ENCODE measurements around the gene CD22. TPM values are rescaled to one million over a fixed set of nuclear protein-coding genes. Genes with fewer than 3 reads are reported as not detected.
"Not testable (repeated sequence)": the region's sequence is repeated elsewhere in the genome, so short reads cannot be mapped to it uniquely, and the experiment has no call there.

Gene CD22
- polyA plus RNA-seq, 3 donors, result 0.67 to 2.1 (median 0.88) TPM

DNA sequence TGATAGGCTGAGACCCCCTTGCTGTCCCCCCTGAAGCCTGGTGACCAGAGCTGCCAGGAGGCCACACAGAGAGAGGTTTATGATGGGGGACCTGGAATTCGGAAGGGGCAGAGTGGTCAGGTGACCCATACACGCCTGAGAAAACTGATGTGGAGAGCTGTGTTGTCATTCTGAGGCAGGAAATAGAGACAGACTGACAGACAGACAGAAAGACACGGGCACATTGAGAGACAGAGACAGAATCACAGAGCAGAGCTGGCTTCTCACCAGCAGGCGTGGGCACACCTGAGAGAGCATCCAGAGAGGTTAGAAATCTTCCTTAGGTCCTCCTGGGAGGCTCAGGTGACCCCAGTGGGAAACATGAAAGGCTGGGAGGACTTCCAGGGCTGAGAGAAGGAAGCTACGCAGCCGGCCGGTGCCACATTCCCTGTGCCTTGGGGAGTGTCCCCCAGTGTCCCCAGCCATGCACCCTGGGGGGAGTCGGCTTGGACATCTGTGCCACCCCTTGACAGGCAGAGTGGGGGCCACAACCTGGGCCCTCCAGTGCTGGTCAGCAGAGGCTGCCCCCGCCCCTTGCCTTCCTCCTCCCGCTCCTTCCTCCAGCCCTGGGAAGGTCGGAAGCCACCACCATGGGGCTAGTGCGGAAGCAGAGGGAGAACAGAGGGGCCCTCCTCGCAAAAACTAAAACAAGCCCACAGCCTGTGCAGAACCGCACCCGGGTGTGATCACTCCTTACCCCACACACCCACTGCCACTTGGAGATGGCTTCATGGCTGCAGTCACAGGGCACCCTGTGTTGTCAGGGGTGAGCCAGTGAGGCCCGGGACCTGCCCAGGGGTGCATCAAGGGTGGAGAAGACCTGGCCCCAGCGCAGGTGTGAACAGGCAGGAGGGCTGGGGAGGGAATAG, 20.9 kb downstream of the CD22 start:
- no peak overlapping the region for H3K27ac ChIP-seq (ENCODE audit: low read depth, low read length)
- 79 to 86% (median 86%) methylated on average over 17 of the region's 17 CpGs for WGBS, 3 donors

DNA sequence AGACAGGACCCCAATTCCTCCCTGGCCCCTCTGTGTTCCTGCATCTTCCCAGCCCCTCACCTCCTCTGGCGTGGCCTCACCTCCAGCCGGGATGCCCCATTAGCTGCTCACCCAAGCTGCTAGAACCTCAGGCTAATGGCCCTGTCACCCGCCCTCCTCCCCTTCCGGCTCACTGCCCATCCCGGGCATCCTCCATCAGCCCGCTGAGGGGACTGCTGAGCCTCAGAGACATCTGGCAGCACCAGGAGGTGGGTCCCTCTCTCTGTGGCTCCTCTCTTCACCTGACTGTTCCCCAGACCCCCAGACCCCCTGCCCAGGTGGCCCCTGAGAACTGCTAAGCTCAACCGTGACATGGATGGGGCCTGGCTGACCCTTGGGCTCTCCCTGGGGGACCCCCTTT, 21.6 kb downstream of the CD22 start:
- 85 to 90% (median 89%) methylated on average over 6 to 7 of the region's 7 CpGs for WGBS, 3 donors
- H3K27ac ChIP-seq (ENCODE audit: low read depth, low read length), result no peak overlapping the region

DNA sequence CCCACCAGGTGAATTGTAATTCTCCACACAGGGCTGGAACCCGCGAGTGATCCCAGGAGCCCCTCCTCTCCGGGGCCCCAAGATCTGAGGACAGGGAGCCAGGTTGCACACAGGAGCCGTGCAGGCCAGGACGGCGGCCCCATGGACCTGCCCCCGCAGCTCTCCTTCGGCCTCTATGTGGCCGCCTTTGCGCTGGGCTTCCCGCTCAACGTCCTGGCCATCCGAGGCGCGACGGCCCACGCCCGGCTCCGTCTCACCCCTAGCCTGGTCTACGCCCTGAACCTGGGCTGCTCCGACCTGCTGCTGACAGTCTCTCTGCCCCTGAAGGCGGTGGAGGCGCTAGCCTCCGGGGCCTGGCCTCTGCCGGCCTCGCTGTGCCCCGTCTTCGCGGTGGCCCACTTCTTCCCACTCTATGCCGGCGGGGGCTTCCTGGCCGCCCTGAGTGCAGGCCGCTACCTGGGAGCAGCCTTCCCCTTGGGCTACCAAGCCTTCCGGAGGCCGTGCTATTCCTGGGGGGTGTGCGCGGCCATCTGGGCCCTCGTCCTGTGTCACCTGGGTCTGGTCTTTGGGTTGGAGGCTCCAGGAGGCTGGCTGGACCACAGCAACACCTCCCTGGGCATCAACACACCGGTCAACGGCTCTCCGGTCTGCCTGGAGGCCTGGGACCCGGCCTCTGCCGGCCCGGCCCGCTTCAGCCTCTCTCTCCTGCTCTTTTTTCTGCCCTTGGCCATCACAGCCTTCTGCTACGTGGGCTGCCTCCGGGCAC, 22.6 kb downstream of the CD22 start:
- H3K27ac ChIP-seq (ENCODE audit: low read depth, low read length), result no peak overlapping the region
- WGBS, 3 donors, result 91 to 95% (median 93%) methylated on average over 47 of the region's 47 CpGs

DNA sequence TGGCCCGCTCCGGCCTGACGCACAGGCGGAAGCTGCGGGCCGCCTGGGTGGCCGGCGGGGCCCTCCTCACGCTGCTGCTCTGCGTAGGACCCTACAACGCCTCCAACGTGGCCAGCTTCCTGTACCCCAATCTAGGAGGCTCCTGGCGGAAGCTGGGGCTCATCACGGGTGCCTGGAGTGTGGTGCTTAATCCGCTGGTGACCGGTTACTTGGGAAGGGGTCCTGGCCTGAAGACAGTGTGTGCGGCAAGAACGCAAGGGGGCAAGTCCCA, 23.1 kb downstream of the CD22 start:
- no peak overlapping the region for H3K27ac ChIP-seq (ENCODE audit: low read depth, low read length)
- 81 to 86% (median 84%) methylated on average over 18 of the region's 18 CpGs for WGBS, 3 donors

DNA sequence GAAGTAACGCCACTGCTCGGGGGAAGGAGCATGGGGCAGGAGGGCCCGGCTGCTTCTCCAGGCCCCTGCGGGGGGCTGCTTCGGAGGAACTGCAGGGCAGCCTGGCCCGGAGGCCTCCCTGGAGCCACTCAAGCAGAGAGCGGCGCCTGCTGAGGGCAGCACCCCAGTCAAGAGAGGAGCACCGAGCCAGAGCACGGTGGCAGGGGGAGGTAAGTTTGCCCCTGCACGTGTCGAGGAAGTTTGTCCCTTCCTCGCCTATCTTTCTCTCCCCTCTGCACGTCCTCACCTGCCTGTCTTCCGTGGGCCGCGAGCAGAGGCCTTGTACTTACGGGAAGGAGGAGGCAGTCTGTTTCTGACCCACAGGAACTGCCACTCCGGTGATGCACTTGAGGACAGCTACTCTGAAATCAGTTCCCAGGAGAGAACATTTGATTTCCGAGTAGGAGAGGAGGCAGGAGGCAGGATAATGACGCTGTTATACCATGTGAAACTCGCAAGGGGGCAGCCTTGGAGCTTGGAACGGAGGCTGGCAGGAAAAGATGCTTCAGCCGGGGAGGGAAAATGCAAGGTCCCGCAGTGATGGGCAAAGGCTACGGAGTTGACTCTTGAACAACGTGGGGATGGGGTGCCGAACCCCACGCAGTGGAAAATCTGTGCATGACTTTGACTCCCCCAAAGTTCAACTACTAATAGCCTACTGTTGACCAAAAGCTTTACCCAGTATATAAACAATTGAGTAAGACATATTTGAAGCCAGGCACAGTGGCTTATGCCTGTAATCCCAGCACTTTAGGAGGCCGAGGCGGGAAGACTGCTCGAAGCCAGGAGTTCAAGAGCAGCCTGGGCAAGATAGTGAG, 23.7 kb downstream of the CD22 start:
- WGBS, 3 donors, result 30 to 35% (median 33%) methylated on average over 31 to 32 of the region's 32 CpGs
- peak overlapping the region; percentile 6 for H3K27ac ChIP-seq (ENCODE audit: low read depth, low read length)

DNA sequence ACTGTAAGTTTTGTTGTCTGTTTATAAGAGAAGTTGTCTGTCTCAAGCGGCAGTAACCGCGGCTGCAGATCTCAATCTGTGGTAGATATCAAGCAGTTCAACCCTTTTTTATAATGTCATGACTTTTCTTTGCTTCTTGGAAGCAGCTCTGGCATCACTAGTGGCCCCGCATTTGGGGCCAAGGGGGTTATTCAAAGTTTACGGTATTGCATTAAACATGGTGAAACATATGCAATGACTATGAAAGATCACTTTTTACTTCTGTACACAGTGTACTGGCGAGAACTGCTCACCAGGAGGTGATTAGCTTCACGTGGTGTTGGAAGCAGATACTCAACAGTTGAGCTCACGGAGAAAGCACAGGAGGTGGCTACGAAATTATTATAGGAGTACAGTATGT, 24.6 kb downstream of the CD22 start:
- WGBS, 3 donors, result 65 to 69% (median 69%) methylated on average over 9 of the region's 9 CpGs
- no peak overlapping the region for H3K27ac ChIP-seq (ENCODE audit: low read depth, low read length)

DNA sequence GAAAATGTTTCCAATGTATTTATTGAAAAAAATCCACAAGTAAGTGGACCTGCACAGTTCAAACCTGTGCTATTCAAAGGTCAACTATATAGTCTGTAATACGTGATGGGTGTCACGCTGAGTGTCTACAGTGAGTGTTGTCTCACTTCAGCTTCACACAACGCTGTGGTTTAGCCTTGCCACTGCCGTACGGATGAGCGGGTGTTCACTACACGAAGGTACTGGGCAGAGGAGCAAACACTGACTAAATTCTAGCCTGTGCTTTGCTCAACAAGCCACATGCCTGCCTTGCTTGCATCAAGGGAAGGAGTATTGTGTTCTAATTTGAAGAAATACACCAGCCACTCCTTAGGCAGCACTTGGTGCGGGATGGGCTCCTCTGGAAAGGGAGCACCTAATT, 25.9 kb downstream of the CD22 start:
- WGBS, 3 donors, result 86 to 87% (median 86%) methylated on average over 8 of the region's 8 CpGs
- H3K27ac ChIP-seq (ENCODE audit: low read depth, low read length), result no peak overlapping the region

DNA sequence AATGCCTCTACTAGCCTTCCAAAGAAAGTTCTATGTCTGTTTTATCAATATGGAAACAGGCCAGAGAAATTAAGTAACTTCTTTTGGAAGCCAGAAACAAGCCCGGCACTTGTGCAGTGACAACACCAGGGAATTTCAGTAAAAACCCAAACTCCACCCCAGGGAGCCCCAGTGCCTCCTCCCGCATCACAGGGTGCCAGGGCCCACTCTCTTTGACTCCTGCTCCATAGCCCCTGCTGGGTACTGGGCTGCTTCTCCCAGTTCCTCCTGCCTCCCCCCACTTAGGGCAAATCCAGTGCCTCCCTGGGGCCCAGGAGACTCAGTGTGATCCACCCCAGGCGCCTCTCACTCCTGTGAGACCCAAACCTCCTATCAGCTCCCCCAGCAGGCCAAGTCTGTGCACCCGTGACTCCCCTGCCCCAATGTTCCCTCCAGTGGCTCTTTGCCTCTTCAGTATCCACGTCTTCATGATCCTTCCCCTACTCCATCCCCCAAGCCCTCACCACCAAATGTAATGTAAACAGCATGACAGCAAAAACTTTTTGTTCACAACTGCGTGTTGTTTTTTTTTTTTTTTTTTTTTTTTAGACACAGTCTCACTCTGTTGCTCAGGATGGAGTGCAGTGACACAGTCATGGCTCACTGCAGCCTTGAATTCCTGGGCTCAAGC, 26.9 kb downstream of the CD22 start:
- H3K27ac ChIP-seq (ENCODE audit: low read depth, low read length), result no peak overlapping the region
- WGBS, 3 donors, result 53 to 58% (median 56%) methylated on average over 6 of the region's 6 CpGs

DNA sequence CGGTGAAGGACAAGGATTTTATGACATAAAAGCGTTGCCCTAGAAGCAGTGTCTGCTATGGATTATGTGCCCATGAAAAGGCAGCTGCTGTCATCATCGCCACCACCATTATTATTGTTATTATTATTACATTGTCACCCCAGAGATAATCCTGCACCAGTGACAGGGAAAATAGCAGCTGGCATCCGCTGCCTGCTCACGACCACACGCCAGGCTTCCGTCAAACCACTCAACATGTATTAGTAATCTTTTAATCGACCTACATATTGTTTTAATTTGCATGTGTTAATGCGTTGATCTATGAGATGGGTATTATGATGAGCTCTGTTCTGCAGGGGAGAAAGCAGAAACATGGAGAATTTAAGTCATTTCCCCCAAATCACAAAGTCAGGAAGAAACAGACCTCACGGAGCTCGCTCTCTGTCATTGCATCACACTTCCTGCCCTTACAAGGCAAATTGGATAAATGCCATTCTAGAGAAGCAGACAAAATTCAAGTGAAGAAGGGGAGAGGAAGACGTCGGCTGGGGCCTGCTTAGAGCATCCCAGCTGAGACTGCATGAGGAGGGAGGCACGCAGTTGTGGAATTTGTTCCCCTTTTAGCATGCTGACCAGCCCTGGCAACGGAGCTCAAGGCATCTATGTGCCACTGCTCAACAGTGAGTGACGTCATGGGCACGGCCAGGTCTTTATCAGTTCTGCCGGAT, 29.0 kb downstream of the CD22 start, which contains the start of gene FFAR3:
Gene FFAR3 (plus strand): TSS at position 594 of the 707 bp plus-strand sequence. CDS start 431 bp downstream, outside the sequence.
- WGBS, 3 donors, result 30 to 47% (median 38%) methylated on average over 18 of the region's 18 CpGs
- H3K27ac ChIP-seq (ENCODE audit: low read depth, low read length), result no peak within 1 kb of the TSS

DNA sequence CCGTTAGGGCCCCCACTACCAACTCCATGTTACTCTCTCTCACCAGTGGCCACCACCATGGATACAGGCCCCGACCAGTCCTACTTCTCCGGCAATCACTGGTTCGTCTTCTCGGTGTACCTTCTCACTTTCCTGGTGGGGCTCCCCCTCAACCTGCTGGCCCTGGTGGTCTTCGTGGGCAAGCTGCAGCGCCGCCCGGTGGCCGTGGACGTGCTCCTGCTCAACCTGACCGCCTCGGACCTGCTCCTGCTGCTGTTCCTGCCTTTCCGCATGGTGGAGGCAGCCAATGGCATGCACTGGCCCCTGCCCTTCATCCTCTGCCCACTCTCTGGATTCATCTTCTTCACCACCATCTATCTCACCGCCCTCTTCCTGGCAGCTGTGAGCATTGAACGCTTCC, 29.8 kb downstream of the CD22 start:
- WGBS, 3 donors, result 84% methylated on average over 8 to 11 of the region's 16 CpGs

DNA sequence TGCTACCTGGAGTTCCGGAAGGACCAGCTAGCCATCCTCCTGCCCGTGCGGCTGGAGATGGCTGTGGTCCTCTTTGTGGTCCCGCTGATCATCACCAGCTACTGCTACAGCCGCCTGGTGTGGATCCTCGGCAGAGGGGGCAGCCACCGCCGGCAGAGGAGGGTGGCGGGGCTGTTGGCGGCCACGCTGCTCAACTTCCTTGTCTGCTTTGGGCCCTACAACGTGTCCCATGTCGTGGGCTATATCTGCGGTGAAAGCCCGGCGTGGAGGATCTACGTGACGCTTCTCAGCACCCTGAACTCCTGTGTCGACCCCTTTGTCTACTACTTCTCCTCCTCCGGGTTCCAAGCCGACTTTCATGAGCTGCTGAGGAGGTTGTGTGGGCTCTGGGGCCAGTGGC, 30.4 kb downstream of the CD22 start:
- 89 to 93% (median 93%) methylated on average over 14 to 20 of the region's 21 CpGs for WGBS, 3 donors
- not testable (repeated sequence) for H3K27ac ChIP-seq (ENCODE audit: low read depth, low read length)

More for the DNA sequence above, 29.8 kb downstream of the CD22 start:
- H3K27ac ChIP-seq (ENCODE audit: low read depth, low read length), result not testable (repeated sequence)

DNA sequence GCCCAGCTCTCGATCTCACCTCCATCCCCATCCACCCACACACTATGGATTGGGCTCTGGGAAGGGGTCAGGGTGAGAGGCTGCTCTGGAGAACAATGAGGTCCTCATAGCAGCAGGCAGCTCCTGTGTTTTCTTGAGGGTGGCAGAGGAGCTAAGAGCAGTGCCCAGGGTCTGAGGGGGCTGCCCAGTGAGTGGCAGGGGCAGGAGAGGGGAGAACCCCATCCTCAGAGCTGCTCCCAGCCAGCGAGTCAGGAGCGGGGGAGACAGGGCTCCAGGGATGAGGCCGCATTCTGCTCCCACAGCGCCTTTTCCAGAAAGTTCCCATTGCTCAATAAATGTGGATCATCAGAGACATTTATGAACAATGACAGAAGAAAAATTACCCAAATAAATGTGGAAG, 31.1 kb downstream of the CD22 start:
- 80 to 87% methylated on average over 1 to 4 of the region's 5 CpGs; no CpG with 5 or more reads in 1 of the 3 donors for WGBS, 3 donors
- H3K27ac ChIP-seq (ENCODE audit: low read depth, low read length), result not testable (repeated sequence)

DNA sequence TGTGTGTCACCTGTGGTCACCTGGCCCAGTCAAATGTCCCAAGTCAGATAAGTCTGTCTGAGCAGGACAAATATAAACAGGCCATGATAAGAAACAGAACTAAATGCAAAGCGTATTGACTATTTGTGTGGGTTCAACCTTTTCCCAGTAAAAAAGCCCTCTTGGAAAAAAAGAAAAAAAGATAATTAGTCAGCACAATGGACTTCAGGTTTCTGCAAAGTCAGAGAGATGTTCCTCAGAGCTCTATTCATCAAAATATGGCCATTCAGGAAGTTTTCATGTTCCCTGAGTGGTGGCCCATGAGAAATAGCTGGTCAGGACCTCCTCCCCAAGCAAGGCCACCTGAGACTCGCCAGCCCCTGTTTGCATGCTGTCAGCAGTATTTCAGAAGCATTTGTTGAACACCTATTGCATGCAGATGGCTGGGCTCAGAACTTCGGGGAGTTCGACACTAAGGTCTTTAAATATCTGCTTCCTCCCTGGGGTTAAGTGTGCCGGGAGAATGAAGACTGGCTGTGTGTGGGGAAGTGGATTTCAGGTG, 32.0 kb downstream of the CD22 start:
- WGBS, 3 donors, result 38 to 59% methylated on average over 5 of the region's 5 CpGs; no CpG with 5 or more reads in 1 of the 3 donors
- H3K27ac ChIP-seq (ENCODE audit: low read depth, low read length), result no peak overlapping the region

DNA sequence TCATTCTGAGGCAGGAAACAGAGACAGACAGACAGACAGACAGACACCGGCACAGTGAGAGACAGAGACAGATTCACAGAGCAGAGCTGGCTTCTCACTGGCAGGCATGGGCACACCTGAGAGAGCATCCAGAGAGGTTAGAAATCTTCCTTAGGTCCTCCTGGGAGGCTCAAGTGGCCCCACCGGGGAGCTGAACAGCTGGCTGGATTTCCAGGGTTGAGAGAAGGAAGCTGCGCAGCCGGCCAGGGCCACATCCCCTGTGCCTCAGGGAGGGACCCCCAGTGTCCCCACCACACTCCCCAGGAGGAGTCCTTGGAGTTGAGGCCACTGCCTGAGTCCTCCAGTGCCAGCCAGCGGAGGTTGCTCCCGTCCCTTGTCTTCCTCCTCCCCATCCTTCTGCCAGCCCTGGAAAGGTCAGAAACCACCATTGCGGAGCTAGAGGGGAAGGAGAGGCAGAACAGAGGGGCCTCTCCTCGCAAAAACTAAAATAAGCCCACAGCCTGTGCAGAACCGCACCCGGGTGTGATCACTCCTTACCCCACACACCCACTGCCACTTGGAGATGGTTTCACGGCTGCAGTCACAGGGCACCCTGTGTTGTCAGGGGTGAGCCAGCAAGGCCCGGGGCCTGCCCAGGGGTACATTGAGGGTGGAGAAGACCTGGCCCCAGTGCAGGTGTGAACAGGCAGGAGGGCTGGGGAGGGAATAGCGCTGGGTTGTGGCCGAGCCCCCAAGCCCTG, 33.4 kb downstream of the CD22 start:
- 75 to 85% methylated on average over 12 to 14 of the region's 14 CpGs; no CpG with 5 or more reads in 1 of the 3 donors for WGBS, 3 donors
- no peak overlapping the region for H3K27ac ChIP-seq (ENCODE audit: low read depth, low read length)

DNA sequence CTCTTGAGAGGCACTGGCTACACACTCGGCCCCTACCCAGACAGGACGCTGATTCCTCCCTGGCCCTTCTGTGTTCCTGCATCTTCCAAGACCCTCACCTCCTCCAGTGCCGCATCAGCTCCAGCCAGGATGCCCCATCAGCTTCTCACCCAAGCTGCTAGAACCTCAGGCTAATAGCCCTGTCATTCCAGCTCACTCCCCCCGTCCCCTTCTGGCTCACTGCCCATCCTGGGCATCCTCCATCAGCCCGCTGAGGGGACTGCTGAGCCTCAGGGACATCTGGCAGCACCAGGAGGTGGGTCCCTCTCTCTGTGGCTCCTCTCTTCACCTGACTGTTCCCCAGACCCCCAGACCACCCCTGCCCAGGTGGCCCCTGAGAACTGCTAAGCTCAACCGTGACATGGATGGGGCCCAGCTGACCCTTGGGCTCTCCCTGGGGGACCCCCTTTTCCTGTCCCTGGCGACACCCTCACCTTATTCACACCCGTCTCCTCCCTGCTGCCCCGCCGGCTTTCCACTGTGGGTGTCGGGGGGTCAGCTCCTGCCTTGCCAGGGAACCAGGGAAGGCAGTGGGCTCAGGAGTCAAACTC, 34.1 kb downstream of the CD22 start:
- H3K27ac ChIP-seq (ENCODE audit: low read depth, low read length), result no peak overlapping the region
- WGBS, 3 donors, result 88 to 92% methylated on average over 10 to 11 of the region's 11 CpGs; no CpG with 5 or more reads in 1 of the 3 donors

DNA sequence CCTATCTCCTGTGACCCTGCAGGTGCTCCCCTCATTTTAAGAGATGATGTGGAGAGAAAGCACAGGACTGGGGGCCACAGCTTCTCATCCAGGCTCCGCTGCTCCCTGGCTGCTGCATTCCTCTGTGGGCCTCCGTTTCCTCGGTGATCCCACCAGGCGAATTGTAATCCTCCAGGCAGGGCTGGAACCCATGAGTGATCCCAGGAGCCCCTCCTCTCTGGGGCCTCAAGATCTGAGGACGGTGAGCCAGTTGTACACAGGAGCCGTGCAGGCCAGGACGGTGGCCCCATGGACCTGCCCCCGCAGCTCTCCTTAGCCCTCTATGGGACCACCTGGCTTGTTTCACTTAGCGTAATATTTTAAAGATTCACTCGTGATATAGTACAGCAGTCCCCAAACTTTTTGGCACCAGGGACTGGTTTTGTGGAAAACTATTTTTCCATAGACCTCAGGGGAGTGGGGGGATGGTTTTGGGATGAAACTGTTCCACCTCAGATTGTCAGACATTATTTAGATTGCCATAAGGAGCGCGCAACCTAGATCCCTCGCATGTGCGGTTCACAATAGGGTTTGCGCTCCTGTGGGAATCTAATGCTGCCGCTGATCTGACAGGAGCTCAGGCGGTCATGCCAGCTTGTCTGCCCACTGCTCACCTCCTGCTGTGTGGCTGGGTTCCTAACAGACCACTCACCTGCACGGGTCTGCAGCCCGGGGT, 34.9 kb downstream of the CD22 start:
- no peak overlapping the region for H3K27ac ChIP-seq (ENCODE audit: low read depth, low read length)
- WGBS, 3 donors, result 92 to 93% methylated on average over 19 of the region's 19 CpGs; no CpG with 5 or more reads in 1 of the 3 donors
